Activated naive CD4-positive, alpha-beta T cell treated with anti-CD3 and anti-CD28 coated beads, Interleukin-2, amount 10 ng/mL, durations not matched to agents 5 hours and 36 hours (primary cell): ENCODE data around the gene OR13C2. TPM values are rescaled to one million over a fixed set of nuclear protein-coding genes. Genes with fewer than 3 reads are reported as not detected.

ENCODE experiments used
- total RNA-seq, 2 experiments: library from RNA; stranded (reverse); gene quantifications; one replicate each; pipeline ENCODE4 v1.2.3, GENCODE V29; 2021

OR13C2 gene, protein sequence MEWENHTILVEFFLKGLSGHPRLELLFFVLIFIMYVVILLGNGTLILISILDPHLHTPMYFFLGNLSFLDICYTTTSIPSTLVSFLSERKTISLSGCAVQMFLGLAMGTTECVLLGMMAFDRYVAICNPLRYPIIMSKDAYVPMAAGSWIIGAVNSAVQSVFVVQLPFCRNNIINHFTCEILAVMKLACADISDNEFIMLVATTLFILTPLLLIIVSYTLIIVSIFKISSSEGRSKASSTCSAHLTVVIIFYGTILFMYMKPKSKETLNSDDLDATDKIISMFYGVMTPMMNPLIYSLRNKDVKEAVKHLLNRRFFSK
- total RNA-seq: not detected

GRCh38 chr9:104605527-104605926 is at the start of gene OR13C2:
Gene OR13C2, minus strand, starts transcription at chr9:104605627. Its CDS starts 0 bp downstream, at chr9:104605627.

GRCh38 chr9:104618104-104618503 is 12.7 kb upstream of the OR13C2 start, which contains the start of gene OR13C9:
Gene OR13C9, minus strand, starts transcription at chr9:104618204. Its CDS starts 0 bp downstream, at chr9:104618204.

DNA sequence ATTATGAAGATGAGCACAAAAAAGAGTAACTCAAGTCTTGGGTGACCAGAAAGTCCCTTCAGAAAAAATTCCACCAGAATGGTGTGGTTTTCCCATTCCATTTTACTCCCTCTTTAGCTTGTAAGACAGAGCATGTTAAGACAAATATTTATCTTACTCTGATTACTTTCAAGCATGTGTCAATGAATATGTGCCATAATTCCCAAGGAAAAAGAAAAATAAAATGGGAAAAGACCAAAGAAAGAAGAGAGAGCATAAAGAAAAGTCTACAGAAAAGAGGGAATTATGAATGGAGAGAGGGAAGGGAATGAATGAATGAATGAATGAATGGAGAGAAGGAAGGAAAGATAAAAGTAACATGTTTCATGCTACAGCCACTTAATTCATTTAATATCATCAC is 6.1 kb downstream of the OR13C2 start, which contains the start of gene OR13C5:
Gene OR13C5, minus strand, starts transcription at position 101 of the 400 bp plus-strand sequence. Its CDS starts 0 bp downstream, at position 101.

DNA sequence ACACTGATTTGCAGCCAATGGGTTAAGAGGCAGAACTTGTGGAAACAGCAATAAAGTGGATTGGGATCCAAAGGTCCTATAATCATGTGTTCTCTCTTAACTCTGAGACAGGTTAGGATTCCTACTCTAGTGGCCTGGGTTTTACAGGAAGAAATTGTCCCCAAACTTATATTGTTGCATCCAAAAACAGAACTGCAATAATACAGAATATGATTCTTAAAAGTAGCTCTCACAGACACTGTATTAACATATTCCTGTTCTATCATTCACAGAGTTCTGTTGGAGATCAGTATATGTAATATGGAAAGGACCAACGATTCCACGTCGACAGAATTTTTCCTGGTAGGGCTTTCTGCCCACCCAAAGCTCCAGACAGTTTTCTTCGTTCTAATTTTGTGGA is 36.6 kb downstream of the OR13C2 start, which contains the start of gene OR13C8:
Gene OR13C8, plus strand, starts transcription at position 301 of the 400 bp plus-strand sequence. Its CDS starts 0 bp downstream, at position 301.

Other genes starting within 250 kb of the OR13C2 start
- gene OR13F1, start 101.4 kb downstream of the OR13C2 start, total RNA-seq: not detected
- gene OR13C4, start 78.4 kb downstream of the OR13C2 start, total RNA-seq: not detected
- not detected for gene OR13C3, start 68.8 kb downstream of the OR13C2 start, total RNA-seq
- not detected for gene OR13C8, start 36.5 kb downstream of the OR13C2 start, total RNA-seq
- not detected for gene OR13C5, start 6.2 kb downstream of the OR13C2 start, total RNA-seq
- not detected for gene OR13C9, start 12.6 kb upstream of the OR13C2 start, total RNA-seq
- not detected for gene OR13D1, start 88.9 kb upstream of the OR13C2 start, total RNA-seq
- gene NIPSNAP3A, start 142.1 kb upstream of the OR13C2 start, total RNA-seq: 10 to 100 TPM; 19.7 to 21.1 TPM
- under 1 TPM; 0.67 to 0.68 TPM for gene NIPSNAP3B, start 158.5 kb upstream of the OR13C2 start, total RNA-seq